ENCODE results near the gene FLNB. TPM values are rescaled to one million over a fixed set of nuclear protein-coding genes. Genes with fewer than 3 reads are reported as not detected.

The FLNB gene
- total and polyA plus RNA-seq, 9 of the 15 experiments (the other 6 are each of a cell fraction or from before 2014, with no cell fraction given), result 9.4 to 48.1 (median 25.6) TPM

GRCh38 chr3:58059349-58060321, 51.4 kb downstream of the FLNB start (continued):
- TF ChIP-seq, protein P1, sequence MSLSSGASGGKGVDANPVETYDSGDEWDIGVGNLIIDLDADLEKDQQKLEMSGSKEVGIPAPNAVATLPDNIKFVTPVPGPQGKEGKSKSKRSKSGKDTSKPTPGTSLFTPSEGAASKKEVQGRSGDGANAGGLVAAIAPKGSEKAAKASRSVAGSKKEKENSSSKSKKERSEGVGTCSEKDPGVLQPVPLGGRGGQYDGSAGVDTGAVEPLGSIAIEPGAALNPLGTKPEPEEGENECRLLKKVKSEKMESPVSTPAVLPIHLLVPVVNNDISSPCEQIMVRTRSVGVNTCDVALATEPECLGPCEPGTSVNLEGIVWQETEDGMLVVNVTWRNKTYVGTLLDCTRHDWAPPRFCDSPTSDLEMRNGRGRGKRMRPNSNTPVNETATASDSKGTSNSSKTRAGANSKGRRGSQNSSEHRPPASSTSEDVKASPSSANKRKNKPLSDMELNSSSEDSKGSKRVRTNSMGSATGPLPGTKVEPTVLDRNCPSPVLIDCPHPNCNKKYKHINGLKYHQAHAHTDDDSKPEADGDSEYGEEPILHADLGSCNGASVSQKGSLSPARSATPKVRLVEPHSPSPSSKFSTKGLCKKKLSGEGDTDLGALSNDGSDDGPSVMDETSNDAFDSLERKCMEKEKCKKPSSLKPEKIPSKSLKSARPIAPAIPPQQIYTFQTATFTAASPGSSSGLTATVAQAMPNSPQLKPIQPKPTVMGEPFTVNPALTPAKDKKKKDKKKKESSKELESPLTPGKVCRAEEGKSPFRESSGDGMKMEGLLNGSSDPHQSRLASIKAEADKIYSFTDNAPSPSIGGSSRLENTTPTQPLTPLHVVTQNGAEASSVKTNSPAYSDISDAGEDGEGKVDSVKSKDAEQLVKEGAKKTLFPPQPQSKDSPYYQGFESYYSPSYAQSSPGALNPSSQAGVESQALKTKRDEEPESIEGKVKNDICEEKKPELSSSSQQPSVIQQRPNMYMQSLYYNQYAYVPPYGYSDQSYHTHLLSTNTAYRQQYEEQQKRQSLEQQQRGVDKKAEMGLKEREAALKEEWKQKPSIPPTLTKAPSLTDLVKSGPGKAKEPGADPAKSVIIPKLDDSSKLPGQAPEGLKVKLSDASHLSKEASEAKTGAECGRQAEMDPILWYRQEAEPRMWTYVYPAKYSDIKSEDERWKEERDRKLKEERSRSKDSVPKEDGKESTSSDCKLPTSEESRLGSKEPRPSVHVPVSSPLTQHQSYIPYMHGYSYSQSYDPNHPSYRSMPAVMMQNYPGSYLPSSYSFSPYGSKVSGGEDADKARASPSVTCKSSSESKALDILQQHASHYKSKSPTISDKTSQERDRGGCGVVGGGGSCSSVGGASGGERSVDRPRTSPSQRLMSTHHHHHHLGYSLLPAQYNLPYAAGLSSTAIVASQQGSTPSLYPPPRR (CRISPR knock-in tag; IDR thresholded peaks at IDR 0.05; ENCODE audit: borderline replicate concordance), result no peak
- no peak for TF ChIP-seq ZNF124 (CRISPR knock-in tag; IDR thresholded peaks at IDR 0.05)
- TF ChIP-seq, protein P2, sequence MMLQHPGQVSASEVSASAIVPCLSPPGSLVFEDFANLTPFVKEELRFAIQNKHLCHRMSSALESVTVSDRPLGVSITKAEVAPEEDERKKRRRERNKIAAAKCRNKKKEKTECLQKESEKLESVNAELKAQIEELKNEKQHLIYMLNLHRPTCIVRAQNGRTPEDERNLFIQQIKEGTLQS (IDR thresholded peaks at IDR 0.05), result peak; percentile 95
- TF ChIP-seq, protein P2 (CRISPR knock-in tag; conservative IDR thresholded peaks at IDR 0.05), result no peak
- no peak for TF ChIP-seq HNRNPK (IDR thresholded peaks at IDR 0.05; ENCODE audit: low read depth, low read length, poor library complexity, severe bottlenecking)
- peak in 1 of 2 experiments; percentile 70; a peak in 2 of 4 replicates for TF ChIP-seq TBL1XR1 (IDR thresholded peaks at IDR 0.05; ENCODE audit: low read length in 2 of 2)
- TF ChIP-seq CTCF (IDR thresholded peaks at IDR 0.05 in 2 of 3, conservative IDR thresholded peaks at IDR 0.05 in 1 of 3; ENCODE audit: insufficient read depth in 2 of 3, low read depth in 1 of 3, low read length in 3 of 3), result no peak
- TF ChIP-seq CREBBP (IDR thresholded peaks at IDR 0.05; ENCODE audit: low read depth, low read length), result no peak
- no peak for TF ChIP-seq RUNX1 (IDR thresholded peaks at IDR 0.05; ENCODE audit: low read depth)
- no peak for TF ChIP-seq NFIX (CRISPR knock-in tag; IDR thresholded peaks at IDR 0.05; ENCODE audit: low read depth)
- peak; percentile 80 for TF ChIP-seq MEIS2 (IDR thresholded peaks at IDR 0.05; ENCODE audit: partially characterized antibody)
- TF ChIP-seq ZKSCAN1 (IDR thresholded peaks at IDR 0.05; ENCODE audit: low read depth, low read length), result no peak
- no peak for TF ChIP-seq ZMIZ1 (IDR thresholded peaks at IDR 0.05; ENCODE audit: low read depth in 2 of 2, low read length in 2 of 2)

All from K562 (cell line).